ENCODE results near the gene ANO2.

Gene ANO2

DNA sequence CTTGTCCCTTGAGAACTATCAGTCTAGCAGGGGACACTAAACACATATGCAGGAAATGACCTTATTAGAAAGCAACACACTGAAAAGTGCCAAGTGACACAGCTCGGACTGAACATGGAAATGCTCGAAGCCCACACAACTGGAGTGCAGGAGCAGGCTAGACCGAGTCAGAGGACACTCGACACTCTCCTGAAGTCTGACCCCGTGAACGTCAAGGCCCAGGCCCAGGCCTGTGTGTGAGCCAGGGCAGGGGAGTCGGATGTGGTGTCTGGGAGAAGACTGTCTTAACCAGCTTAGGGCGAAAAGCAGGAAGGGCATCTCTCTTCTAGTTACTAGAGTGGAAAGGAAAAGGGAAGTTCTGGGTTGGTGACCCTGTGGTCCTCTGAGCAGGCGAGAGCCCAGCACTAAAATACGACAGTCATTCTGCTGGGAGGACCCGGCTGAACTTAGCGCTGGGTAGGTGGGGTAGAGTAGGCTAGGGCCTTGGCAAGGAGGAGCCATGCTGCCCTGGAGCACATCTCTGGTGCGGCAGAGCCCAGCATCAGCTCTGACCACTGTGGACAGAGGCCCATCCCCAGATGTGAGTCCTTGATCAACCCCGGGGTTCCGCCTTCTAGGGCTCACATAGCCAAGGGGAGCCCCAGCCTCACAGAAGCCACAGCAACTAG is 420.2 kb downstream of the ANO2 start:
- no peak for DNase-seq

DNA sequence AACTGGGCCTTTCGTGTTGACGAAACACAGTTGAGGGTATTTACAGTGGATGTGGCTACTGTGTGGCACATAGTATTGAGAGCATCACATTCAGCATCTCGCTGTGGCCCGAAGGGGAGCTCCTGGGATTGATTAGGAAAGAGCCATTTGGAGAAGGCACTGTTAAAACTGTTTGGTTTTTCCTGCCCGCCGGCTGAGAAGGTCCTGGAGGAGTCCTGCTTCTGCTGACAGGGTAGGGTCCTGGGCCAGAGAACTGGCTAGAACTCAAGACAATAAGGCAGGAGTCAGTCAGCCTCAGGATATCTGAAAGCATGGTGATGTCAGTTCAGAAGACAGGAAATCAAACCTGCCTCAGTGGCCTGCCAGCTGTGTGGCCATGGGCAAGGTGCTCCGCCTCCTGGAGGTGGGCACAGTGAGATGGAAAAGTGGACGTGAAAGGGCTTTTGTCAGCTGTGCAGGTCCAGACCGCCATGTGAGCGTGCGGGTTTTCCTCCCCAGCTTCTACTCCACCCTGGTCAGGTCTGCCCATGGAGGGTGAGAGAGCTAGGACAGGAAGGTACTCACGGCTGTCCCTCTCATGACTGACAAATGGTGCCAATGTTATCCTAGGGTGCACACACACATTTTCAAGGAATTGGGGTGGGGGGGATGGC is 420.8 kb downstream of the ANO2 start:
- no peak for DNase-seq

DNA sequence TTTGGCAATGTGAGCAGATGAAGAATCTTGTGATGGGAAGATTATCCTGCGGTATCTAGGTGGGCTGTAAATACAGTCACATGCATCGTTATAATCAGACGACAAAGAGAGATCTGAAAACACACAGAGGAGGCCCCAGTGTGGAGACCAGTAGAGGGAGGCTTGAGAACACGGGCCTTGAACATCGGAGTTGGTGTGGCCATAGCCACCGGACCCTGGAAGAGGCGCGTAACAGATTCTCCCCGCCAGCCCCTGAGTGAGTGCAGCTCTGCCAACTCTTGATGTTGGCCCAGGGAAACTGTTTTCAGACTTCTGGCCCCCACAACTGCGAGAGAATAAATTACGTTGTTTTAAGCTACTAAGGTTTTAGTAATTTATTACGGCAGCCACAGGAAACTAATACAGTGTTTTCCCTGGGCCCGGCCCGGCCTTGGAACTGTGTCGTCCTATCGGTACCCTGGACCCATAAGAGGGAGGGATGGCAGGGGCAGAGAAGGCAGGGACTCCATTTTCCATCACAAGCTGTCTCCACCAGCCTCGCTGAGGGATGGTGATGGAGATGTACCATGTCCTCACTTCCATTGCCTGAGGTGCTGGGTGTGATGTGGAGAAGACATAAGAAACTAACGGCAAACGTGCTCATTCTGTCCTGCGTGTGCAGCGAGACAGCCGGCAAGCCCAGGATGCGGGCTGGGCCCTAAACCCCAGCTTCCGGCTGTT is 421.5 kb downstream of the ANO2 start:
- DNase-seq: no peak

DNA sequence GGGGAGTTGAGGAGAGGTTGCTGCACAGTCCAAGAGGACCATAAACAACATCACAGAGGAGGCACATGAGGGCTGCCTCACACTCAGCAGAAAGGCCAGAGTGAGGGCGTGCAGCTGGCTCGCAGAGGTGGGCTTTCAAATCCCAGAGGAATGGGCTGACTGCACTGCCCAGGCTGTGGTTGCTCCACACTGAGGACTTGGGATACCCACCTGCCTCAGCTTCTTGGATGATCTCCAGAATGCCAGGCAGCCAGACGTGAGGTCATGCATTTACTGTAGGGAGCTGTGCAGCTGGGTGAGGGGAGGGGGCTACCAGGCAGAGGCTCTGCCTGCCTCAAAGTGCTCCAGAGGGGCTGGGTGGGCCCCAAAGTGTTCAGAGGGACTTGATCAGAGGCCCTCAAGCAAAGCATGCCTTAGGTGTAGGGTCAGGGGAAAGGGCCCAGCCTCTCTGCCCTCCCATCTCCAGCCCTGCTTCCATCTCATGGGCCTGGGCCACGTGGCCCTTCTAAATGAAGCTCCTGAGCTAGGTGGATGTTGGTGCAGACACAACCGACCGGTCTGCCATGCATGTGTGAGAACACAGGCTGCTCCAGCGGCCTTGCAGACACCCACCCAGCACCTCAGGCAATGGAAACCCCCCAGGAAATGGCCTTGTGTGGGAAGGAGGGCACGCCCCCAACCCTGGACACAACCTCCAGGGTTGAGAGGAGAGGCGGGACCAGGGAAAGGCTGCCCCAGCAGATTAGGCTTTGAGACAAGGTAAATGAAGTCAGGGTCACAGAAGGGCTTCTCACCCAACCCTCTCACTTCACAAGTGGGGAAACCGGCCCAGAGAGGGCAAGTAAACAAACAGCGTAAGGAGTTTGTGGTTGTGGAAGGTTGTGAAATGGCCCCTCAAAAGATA is 422.4 kb downstream of the ANO2 start:
- no peak for DNase-seq

DNA sequence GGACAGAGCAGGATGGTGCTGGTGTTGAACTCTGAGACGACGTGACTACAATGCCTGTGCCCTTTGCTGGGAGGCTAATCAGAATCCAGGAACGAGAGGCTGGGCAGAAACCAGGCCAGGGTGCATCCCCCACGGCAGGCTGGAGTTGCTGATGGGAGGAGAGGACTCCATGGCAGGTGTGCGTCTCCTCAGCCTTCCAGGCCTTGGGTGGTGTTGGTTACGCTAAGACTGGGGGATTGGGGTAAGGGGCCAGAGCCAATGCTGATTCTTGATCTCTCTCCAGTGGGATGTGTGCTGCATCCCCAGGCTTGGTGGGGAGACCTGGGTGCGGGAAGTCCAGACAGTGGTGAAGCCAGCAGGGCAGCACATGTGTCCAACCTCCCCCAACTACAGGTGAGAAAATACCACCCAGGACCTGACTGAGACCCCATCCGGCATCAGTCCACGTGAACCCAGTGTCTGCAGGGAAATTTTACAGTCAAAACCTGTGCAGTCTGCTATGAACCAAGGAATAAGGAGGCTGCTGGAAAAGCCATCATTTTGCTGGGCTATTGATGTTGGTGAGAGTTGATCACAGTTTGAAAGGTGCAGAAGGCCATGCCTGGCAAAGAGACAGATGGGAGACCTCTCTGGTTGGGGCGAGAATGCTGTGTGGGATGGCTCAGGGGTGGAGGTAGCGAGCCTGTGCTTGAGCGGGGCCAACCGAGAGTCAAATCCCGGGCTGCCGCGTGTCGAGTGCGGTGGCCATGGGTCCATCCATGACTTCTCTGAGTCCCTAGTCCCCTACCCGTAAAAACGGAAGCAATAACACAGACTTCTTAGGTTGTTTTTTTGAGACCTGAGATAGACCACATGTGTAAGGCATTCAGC is 423.4 kb downstream of the ANO2 start:
- no peak for DNase-seq

- no peak for DNase-seq
Observed at GRCh38 chr12:5520831-5521230, 424.2 kb downstream of the ANO2 start.

- DNase-seq: no peak
Observed at GRCh38 chr12:5520037-5520436, 425.0 kb downstream of the ANO2 start.

- DNase-seq: no peak
Observed at GRCh38 chr12:5518584-5519365, 426.3 kb downstream of the ANO2 start.

DNA sequence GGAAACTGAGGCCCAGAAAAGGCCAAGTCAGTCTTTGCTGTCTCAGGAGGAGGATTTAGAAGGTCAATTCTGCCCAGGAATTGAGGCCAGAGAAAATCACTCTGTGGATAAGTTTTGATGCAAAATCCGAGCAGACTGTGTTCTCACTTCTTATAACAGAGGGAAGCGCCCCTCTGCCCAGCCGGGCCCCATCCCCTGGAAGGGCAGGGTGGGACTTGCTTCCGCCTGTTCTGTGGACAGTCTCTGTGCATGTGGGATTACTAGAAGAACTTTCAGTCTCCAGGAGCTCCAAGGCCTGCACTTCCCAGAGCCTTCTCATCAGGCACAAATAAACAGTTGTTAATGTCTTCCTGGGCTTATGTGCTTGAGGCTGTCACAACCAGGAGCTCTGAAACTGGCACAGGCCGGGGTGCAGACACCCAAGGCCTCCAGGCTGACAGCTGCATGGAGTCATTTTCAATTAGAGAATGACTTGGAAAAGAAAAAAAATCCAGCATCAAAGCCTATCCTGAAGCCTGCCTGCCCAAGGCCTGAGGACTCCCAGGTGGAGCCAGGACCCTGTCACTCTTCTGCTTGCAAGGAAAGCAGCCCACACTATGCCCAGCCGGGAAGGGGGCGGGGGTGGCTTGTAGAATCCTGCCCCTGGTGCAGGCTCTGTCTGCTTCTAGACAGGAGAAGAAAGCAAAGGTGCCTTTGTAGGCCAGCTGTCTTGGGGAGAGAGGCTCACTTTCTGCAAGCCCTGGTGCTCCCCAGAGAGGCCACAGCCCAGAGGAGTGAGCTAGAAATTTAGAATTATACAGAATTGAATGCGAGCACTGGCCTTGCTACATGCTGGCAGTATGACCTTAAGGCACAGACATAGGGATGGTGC is 428.5 kb downstream of the ANO2 start:
- no peak for DNase-seq

DNA sequence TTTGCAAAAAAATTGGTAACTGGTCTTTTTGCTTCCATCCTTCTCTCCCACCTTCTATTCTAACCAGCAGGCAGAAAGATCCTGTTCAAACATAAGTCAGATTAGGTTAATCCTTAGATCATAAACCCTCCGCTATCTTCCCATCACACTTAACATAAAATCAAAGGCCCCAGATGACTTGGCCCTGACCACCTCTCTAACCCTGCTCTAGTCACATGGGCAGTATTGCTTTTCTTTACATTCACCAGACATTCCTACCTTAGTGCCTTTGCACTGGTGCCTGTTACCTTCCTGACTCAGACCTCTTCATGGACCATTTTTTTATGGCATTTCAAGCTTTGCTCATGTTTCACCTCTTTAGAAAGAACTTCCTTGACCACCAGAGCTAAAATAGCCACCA is 429.6 kb downstream of the ANO2 start:
- DNase-seq: no peak

GRCh38 chr12:5514545-5514944 is 430.5 kb downstream of the ANO2 start:
- no peak for DNase-seq

DNA sequence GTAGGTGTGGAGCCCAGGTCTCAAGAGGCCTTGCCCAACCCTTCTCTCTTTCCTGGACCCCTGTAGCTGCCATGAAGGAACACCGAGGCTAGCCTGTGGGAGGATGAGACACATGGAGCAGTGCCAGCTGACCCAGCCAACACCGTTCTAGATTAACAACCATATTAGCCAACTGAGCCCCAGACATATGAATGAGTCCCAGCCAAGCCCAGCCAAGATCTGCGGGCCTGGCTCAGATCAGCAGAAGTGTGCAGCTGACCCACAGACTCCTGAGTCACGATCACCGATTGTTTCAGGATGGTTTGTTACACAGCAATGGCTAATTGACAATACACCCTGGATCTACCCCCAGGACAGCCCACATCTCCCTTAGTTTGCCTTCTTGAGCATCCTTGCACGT is 431.0 kb downstream of the ANO2 start:
- no peak for DNase-seq

- DNase-seq: no peak
Observed at GRCh38 chr12:5513406-5513805, 431.7 kb downstream of the ANO2 start.
